HS-27A (cell line): ENCODE data around the gene TANC1.

Source experiments
- DNase-seq: peaks from one replicate; pipeline ENCODE4 v3.0.0-alpha.2; 2012; ENCODE audit warnings: low read depth, missing footprints

The TANC1 gene

DNA sequence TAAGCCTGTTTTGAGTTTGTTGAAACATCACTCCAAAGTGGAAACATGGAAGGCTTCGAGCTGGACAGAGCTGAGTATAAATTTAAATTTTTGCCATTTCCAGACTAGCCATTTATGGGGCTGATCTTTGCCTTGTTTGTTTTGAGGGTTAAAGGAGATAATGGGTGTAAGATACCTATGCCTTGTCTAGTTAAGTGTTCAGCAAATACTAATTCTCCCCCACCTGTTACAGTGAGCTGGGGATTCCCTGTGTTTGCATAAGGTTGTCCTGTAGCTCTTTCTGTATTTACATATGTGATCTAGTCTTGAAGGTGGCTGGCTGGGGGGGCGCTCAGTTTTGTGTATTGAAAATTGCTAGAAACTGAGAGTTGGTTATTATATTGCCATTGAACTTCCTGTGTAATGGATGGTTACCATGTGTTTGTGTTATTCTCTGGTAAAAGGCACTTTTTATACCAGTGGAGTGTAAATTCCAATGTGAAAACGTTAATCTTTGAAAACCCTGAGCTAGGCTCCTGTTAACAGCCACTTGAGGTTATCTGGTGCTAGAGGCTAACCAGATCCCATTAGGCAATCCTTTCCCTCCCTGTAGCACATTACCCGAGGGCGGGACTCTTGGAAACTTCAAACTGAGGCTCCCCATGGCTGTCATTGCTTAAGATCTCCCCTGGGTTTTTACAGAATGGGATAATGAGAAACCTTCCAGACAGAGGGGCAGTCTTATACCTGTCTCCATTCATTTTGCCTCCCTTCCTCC, 26.7 kb downstream of the TANC1 start:
- DNase-seq, result no peak

DNA sequence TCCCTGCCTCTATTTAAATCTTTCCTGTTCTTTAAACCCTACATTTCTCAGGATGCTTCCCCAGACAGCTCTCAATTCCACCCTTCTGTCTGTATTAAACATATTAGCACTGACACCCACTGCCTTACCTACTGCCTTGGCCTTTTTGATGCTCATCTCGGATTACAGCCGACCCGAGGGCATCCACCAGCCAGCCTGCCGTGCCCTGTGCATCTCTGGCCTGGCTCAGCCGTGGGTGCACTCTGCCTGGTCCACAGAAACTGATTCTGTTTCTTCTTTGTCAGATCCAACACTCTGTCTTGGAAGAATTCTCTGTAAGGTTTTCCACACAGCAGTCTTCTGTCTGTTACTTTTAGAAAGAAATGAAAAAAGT, 27.2 kb downstream of the TANC1 start:
- no peak for DNase-seq

DNA sequence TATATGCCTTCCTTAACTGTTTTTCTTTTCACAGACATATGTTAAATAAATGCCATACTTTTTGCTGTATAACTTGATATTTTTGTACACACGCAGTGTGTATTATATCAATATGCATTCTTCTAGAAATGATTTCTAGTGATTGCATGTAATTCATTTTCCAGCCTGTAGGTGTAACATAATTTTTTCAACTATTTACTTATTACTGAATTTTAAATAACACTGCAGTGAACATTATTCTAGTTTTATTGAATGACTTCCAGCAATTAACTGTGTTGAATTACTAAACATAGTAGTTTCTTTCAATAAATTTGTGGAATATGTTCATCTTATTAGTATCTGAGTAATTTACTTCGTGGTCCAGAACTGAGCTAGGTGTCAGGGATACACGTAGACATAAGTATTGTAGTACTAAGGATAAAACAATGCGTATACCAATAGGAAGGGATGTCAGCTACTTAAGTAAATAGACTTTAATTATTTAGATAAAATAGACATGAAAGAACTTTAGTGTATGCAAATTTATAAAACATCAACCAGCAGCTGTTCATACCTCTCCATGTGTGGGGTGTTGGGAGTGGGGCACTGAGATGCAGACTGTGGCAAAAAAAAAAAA, 28.0 kb downstream of the TANC1 start:
- no peak for DNase-seq

DNA sequence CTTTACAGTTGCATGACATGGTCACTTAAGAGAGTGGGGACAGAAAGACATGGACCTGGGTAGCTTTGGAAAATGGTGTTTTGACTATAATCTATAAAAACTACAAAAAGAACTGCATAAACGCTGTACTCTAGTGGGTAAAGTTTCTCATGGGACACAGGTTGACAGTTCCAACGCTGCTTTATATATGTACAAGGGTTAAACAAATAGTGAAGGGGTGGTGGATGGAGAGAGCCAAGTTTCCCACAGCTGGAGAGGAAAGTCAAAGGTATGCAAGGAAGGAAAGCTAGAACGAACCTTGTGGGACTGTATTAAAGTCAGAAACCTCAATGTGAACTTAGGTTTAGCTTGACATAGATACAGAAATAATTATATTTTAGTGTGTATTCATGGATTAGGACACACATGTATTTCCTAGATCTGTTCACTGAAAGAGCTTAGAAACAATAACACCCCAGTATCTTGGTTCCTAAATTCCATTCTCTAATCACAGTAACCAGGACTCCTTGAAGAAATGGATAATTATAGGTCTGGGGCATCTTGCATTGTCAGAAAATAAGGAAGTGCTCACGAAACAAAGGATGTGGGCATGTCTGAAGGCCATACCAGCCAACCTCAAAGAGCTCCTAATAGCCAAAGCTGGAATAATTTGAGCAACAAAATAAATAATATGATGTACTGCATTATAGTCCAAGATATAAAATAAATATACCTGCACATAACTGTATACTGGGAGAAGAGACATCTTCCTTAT, 28.8 kb downstream of the TANC1 start:
- no peak for DNase-seq

DNA sequence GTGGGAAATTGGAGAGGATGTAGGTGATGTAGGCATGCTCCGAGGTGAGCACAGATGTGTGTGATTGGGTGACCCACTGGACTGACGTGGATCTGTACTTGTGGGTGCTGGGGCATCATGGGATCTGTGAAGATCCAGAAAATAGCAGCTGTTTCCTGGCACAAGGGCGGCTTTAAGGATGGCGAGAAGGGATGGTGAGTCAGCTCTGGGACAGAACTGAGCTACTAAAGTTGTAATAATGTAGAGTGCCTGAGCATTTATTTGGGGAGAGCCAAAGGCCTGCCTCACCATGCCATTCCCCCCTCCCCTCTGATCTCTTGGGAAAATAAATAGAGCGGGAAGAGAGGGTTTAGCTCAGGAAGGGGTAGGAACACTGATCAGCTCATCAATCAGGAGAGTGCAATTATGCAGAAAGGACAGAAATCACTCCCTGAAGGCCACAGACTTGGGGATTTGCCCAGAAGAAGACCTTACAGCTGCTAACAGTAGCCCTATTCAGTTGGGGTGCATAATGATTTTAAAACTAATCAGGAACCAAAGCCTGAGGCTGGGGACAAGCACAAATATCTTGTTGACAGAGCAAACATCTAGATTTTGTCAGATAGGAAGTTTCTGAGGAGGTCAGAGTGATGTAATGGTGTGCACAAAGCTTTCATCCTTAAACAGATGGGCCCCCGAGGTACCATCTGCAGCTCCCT, 30.3 kb downstream of the TANC1 start:
- DNase-seq, result no peak

DNA sequence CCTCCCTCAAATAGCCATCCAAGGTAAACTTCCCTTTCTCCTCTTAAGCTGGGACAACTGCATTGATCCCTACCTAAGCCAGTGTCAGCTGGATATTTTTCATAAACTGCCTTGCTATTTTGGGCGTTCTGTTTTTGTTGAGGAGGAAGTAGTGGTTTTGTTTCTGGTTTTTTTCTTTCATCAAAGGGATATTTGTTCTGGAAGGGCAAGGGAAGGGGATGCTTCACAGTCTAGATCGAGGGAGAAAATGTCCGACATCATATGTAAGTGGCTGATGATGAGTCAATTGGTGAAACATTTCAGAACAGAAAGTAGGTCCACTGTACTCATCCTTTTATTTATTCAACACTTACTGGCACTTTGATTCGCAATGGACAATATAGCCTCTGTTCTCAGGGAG, 31.0 kb downstream of the TANC1 start:
- no peak for DNase-seq

DNA sequence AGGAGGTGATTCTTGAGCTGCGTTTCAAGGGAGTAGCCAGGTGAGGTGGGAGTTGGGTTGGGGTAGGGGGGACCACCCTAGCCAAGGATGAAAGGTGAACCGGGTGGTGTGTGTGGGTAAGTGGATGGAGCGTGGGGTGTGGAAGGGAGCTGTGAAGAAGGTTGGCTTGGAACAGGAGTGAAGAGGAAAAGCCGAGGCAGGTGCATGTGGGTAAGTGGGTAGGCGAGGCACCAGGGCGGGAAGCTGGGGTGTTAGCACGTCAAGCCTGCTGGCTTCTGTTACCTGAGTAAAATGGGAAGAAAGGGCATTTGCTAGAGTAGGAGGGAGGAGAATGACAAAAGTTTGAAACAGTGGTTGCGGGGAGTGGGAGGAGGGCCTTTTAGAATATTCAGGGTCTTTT, 31.6 kb downstream of the TANC1 start:
- DNase-seq, result no peak

DNA sequence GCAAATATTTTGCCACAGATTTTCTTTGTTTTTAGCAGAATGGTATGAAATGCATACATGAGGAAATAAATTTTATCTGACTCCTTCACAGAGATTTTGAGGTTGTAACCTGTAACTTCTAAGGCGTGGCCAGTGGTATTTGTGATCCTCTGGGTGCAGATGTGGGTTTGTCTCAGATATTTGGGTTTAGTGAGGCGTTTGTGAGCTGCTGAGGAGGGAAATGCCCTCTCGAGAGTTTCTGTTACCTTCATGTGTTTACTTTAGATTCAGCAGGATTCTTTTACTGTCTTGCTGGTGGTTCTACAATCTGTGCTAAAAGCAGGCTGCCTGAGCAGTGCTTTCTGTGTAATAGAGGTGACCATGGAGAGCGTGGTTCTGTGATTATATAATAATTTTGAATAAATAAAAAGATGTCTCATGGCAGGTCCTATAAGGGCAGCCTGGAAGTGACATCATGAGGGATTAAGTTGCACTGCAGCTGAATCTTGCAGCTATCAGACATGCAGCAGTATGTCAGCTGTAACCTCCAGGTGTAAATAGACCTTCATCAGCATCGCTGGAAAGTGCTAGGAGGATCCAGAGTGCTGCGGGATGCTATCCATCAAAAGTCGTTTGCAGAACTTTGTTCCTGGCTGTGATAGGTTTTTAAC, 34.1 kb downstream of the TANC1 start:
- DNase-seq, result no peak

DNA sequence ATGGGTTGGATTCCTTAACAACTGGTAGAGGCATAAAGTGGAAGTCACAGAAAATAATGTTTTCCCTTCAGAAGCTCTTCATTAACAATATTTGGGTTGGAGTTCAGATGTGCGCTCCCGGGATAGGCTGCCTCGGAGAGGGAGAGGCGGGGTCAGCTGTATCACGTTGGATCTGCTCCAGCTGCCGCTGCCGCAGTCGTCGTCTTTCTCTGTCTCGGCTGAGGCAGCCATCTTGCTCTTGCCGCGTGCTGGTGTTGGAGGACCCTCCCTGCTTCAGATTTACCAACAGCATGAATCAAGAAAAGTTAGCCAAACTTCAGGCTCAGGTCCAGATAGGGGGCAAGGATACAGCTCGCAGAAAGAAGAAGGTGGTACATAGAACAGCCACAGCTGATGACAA, 35.1 kb downstream of the TANC1 start:
- DNase-seq, result no peak

DNA sequence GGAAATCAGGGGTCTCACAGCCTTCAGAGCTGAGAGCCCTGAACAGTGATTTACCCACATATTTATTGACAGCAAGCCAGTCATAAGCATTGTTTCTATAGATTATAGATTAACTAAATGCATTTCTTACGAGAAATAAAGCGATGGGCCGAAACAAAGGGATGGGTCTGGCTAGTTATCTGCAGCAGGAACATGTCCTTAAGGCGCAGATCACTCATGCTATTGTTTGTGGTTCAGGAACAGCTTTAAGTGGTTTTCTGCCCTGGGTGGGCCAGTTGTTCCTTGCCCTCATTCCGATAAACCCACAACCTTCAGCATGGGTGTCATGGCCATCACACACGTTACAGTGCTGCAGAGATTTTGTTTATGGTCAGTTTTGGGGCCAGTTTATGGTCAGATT, 36.4 kb downstream of the TANC1 start:
- no peak for DNase-seq

DNA sequence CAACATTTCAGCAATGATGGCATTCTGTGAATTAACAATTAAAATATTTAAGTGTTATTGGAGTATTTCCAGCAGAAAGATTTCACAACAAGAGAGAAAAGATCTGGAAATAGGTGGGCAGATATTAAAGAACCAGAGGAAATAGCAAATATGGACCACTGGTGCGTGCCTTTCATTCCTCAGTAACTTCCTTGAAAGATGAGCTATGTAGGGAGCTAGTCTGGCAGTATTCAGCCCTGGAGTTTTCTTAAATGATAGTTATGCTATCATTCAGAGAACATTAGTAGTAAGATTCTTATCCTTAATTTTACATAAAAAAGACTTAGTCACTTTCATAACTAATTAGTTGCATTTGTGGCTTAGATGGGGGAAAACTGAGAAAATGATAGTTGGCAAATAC, 41.5 kb downstream of the TANC1 start:
- DNase-seq, result no peak

DNA sequence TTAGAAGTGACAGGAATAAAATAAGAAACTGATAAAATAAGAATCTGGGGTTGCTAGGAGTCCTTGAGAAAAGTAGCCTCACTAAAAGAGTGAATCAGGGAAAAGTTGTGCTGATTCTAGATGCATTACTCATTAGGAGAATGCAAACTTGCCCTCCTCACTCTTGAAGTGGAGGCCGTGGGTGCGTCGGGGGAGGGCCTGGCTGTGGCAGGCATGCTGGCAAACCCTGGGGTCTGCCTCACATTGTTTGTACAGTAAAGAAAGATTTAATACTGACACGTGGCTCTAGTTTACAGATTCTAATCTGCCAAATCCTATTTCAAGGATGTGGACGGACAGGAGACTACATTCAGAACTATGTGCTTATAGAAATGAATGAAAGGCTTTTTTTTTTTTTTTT, 41.9 kb downstream of the TANC1 start:
- no peak for DNase-seq

DNA sequence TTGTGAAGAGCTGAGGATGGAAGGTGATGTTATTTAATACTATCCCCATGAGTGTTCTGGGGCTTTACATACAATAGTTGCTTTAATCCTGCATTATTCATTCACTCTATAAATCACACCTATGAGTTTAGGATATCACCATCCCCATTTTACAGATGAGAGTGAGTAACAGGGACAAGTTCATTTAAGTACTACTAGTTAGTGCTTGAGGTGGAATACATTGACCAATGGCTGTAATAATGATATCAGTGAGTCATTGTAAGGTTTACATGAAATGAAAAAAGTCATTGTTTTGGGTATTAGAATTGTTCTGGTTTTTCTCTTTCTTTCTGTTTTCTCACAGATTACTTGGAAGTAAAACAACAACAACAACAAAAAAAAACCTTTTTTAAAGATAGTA, 42.5 kb downstream of the TANC1 start:
- DNase-seq, result no peak

DNA sequence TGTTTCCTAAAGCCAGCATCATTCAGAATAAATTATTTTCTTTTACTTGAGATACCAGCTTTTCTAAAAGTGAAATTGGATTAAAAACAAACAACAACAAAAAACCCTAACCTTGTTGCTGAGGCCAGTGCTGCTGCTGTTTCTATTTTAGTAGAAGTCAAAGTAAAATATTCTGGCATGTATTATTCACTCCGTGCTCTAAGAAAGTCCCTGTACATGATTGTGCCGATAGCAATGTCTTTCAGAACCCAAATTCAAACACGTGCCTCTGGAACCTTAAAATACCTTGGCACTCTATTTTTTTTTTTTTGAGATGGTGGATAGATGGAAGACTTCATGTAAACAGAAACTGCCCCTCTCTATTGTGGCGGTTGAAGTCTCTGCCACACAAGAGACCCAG, 43.7 kb downstream of the TANC1 start:
- no peak for DNase-seq

DNA sequence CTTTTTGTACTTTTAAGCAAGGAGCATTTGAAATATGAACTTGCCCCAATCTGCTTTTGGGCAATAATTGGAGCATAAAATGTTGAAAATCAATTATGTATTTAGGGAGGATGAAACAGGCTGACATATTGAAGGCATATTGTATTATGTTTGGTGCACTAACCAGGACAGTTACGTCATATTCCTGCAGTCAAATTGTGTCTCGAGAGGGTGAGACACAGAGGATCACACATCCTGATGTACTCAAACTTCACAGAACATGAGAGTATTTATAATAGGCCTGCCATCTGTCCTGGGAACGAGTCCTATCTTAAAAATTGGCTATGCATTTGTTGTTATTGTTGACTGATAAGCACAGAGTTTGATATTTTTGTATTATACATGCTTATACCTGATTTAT, 44.7 kb downstream of the TANC1 start:
- DNase-seq, result no peak

DNA sequence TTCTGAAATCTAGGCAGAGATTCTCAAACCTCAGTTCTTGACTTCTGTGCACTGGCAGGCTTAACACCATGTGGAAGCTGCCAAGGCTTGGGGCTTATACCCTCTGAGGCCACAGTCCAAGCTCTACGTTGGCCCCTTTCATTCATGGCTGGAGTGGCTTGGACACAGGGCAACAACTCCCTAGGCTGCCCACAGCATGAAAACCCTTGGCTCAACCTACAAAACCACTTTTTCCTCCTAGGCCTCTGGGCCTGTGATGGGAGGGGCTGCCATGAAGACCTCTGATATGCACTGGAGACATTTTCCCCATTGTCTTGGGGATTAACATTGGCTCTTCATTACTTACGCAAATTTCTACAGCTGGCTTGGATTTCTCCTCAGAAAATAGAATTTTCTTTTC, 46.7 kb downstream of the TANC1 start:
- DNase-seq, result no peak

DNA sequence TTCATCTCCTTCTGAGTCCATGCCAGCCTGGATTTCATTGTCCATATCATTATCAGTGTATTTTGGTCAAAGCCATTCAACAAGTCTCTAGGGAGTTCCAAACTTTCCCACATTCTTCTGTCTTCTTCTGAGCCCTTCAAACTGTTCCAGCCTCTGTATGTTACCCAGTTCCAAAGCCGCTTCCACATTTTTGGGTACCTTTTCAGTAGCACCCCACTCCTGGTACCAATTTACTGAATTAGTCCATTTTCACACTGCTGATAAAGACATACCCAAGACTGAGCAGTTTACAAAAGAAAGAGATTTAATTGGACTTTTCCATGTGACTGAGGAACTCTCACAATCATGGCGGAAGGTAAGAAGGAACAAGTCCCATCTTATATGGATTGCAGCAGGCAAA, 47.4 kb downstream of the TANC1 start:
- no peak for DNase-seq

DNA sequence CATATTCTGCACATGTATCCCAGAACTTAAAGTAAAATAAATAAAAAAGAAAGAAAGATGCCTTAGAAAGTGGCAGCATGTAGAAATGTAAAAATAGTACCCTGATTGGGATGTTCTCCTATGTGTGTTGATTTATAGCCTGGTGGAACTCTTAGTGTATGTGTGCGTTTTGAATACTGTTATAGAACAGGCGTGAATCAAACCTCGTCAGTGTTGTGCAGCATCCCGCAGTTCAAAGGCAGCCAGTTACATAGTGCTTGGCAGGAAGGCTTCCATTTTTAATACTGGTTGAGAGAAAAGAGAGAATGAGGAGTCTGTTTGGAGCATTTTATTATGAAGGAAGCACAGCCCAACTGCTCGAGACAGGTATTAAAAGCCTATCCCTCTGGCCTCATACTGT, 49.4 kb downstream of the TANC1 start:
- no peak for DNase-seq

DNA sequence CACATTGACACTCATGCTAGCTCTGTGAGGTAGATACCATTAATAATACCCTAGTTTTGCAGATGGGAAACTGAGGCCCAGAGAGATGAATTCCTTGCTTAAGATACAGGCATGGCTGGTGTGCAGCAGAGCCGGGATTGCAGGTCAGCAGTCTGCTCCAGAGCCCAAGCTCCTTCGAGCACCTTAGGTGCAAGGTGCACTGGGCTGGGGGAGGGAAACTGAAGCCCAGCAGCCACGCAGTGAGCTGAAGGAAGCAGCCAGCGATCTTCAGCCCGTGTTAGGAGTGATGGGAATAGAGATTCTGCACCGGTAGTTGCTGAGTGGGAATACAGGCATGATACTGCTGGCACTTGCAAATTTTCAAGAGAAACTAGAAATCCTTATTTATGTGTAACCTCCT, 50.6 kb downstream of the TANC1 start:
- DNase-seq, result no peak

DNA sequence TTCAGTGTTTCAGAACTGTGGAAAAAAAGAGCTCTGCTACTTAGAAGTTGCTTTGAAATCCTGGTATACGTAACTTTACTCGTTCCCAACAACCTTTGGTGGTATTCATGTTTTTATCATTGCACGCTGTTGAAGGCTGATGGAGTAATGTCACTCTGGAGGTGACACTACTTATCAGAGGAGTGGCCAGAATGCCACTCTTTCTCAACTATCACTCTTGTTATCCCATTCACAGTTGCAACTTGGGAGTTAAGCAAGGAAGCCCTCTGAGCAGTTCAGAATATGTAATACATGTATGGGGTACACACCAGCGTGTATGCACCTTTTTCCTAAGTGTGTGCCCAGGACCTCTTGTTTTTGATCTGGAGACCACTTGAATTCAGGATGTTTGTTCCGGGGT, 53.6 kb downstream of the TANC1 start:
- DNase-seq, result no peak

DNA sequence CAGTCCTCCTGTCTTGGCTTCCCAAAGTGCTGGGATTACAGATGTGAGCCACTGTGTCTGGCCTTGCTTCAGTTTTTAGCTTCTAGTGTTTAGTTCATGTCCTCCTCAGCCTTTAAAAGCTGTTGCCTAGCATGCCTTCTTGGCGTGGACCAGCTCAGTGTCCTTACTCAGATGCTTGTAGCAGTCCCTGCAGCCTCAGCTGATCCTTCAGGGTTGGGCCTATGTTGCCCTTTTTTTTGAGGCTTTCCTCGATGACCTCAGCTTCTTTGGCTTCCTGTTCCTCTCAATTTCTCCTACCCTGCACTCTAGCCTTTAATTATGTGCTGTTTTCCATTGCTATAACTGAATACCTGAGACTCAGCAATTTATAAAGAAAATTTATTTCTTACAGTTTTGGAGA, 57.7 kb downstream of the TANC1 start:
- DNase-seq, result no peak

DNA sequence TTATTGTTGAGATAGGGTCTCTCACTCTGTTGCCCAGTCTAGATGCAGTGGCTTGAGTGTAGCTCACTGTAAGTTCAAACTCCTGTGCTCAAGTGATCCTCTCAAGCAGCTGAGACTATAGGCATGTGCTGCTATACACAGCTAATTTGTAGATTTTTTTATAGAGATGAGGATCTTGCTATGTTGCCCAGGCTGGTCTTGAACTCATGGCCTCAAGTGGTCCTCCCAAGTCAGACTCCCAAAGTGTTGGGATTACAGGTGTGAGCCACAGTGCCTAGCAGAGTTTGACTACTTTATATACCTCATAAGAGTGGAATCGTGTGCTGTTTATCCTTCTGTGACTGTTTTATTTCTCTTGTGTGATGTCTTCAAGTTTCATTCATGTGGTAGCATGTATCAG, 60.3 kb downstream of the TANC1 start:
- no peak for DNase-seq
